ENCODE measurements around the gene KHK. TPM values are rescaled to one million over a fixed set of nuclear protein-coding genes. Genes with fewer than 3 reads are reported as not detected.
A peak's percentile ranks its signal among the peaks of the same experiment; 100 is the strongest.

The KHK gene
- total RNA-seq, 1 experiment from 2014 or later, result 9.3 TPM

DNA sequence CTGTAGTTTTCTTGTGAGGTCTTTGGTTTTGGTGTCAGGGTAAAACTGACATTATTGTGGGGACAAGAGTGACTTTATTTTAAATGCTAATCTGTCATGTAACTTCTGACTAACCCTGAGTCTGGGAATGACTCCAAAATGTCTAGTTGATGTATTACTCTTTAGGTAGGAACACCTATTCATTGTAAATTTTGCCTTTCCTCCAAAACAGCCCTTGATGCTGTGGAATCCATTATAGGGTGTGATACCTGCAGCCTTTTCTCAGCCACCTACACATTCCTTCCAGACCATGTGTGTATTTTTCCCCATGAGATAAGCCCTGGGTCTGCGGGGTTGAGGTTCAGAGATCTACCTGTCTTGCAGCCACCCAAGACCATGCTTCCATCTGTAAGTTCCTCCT, 56.7 kb downstream of the KHK start:
- POLR2A ChIA-PET, result no interaction called here
- TF ChIP-seq CTCF (IDR thresholded peaks at IDR 0.05; ENCODE audit: insufficient read depth in 1 of 2, low read depth in 1 of 2, low read length in 1 of 2, severe bottlenecking in 1 of 2, unreplicated experiment in 1 of 2), result no peak
- Mint-ChIP-seq H3K27me3 (ENCODE audit: insufficient read depth, unreplicated experiment) (peaks cover 3% of the 10 kb centered on the region), H3K36me3 (ENCODE audit: insufficient read depth, unreplicated experiment) (no peaks in the 10 kb centered on the region), H3K4me3 (ENCODE audit: unreplicated experiment) (no peak overlapping the region), H3K27ac (ENCODE audit: unreplicated experiment) (no peak overlapping the region), H3K4me1 (ENCODE audit: low read depth, unreplicated experiment) (no peaks in the 10 kb centered on the region), H3K9me3 (ENCODE audit: unreplicated experiment) (no peaks in the 10 kb centered on the region)
- CTCF ChIA-PET, result no interaction called here
- DNase-seq, result peak in 1 of 2 experiments; percentile 17
- H3K9me3 ChIP-seq, result no peaks in the 10 kb centered on the region
- intact Hi-C loops (cut with micrococcal nuclease; ENCODE audit: unreplicated experiment), result no loop called here
- H3K36me3 ChIP-seq (ENCODE audit: control insufficient read depth, insufficient read depth, low read length), result no peaks in the 10 kb centered on the region
- no peaks in the 10 kb centered on the region for H3K27me3 ChIP-seq (replicated peaks; ENCODE audit: control insufficient read depth, insufficient read depth, low read length)
- BruUV-seq (replicated peaks), result no TSS peak
- H3K4me1 ChIP-seq, result no peaks in the 10 kb centered on the region
- H3K4me3 ChIP-seq (ENCODE audit: low read depth, low read length), result no peak overlapping the region

- H3K27me3 ChIP-seq (replicated peaks; ENCODE audit: control insufficient read depth, insufficient read depth, low read length), result no peaks in the 10 kb centered on the region
- H3K9me3 ChIP-seq, result no peaks in the 10 kb centered on the region
- Mint-ChIP-seq H3K27me3 (ENCODE audit: insufficient read depth, unreplicated experiment) (peaks cover 3% of the 10 kb centered on the region), H3K36me3 (ENCODE audit: insufficient read depth, unreplicated experiment) (no peaks in the 10 kb centered on the region), H3K9me3 (ENCODE audit: unreplicated experiment) (no peaks in the 10 kb centered on the region), H3K27ac (ENCODE audit: unreplicated experiment) (no peak overlapping the region), H3K4me1 (ENCODE audit: low read depth, unreplicated experiment) (no peaks in the 10 kb centered on the region), H3K4me3 (ENCODE audit: unreplicated experiment) (no peak overlapping the region)
- no TSS peak for BruUV-seq (replicated peaks)
- no peak overlapping the region for H3K4me3 ChIP-seq (ENCODE audit: low read depth, low read length)
- intact Hi-C loops (cut with micrococcal nuclease; ENCODE audit: unreplicated experiment), result no loop called here
- no peaks in the 10 kb centered on the region for H3K4me1 ChIP-seq
- no peaks in the 10 kb centered on the region for H3K36me3 ChIP-seq (ENCODE audit: control insufficient read depth, insufficient read depth, low read length)
- POLR2A ChIA-PET, result no interaction called here
- no peak for TF ChIP-seq CTCF (IDR thresholded peaks at IDR 0.05; ENCODE audit: insufficient read depth in 1 of 2, low read depth in 1 of 2, low read length in 1 of 2, severe bottlenecking in 1 of 2, unreplicated experiment in 1 of 2)
- DNase-seq, result no peak
- CTCF ChIA-PET, result no interaction called here
Measured at GRCh38 chr2:27145682-27146081, 59.1 kb downstream of the KHK start.

GRCh38 chr2:27147935-27148334, 61.4 kb downstream of the KHK start:
- Mint-ChIP-seq H3K27me3 (ENCODE audit: insufficient read depth, unreplicated experiment) (peaks cover 3% of the 10 kb centered on the region), H3K36me3 (ENCODE audit: insufficient read depth, unreplicated experiment) (no peaks in the 10 kb centered on the region), H3K27ac (ENCODE audit: unreplicated experiment) (no peak overlapping the region), H3K9me3 (ENCODE audit: unreplicated experiment) (no peaks in the 10 kb centered on the region), H3K4me3 (ENCODE audit: unreplicated experiment) (no peak overlapping the region), H3K4me1 (ENCODE audit: low read depth, unreplicated experiment) (no peaks in the 10 kb centered on the region)
- no peaks in the 10 kb centered on the region for H3K9me3 ChIP-seq
- H3K36me3 ChIP-seq (ENCODE audit: control insufficient read depth, insufficient read depth, low read length), result no peaks in the 10 kb centered on the region
- CTCF ChIA-PET, result interaction anchor here (6.6 kb wide), 1 partner anchor 43 kb away, joined by 67 read pairs; no protein-coding TSS in a partner anchor
- BruUV-seq (replicated peaks), result no TSS peak
- no peaks in the 10 kb centered on the region for H3K4me1 ChIP-seq
- intact Hi-C loops (cut with micrococcal nuclease; ENCODE audit: unreplicated experiment), result no loop called here
- H3K4me3 ChIP-seq (ENCODE audit: low read depth, low read length), result no peak overlapping the region
- TF ChIP-seq CTCF (IDR thresholded peaks at IDR 0.05; ENCODE audit: insufficient read depth in 1 of 2, low read depth in 1 of 2, low read length in 1 of 2, severe bottlenecking in 1 of 2, unreplicated experiment in 1 of 2), result no peak
- POLR2A ChIA-PET, result no interaction called here
- no peaks in the 10 kb centered on the region for H3K27me3 ChIP-seq (replicated peaks; ENCODE audit: control insufficient read depth, insufficient read depth, low read length)
- peak in 1 of 2 experiments; percentile 29 for DNase-seq
